Pulmonary artery endothelial cell (primary cell): ENCODE data around the gene TMEM51. TPM values are rescaled to one million over a fixed set of nuclear protein-coding genes. Genes with fewer than 3 reads are reported as not detected.
A peak's percentile ranks its signal among the peaks of the same experiment; 100 is the strongest.
"Not testable (repeated sequence)": the region's sequence is repeated elsewhere in the genome, so short reads cannot be mapped to it uniquely, and the experiment has no call there.

Source experiments
- DNase-seq: peaks from one replicate; pipeline ENCODE4 v3.0.0-alpha.2; 2011; ENCODE audit warnings: low read depth, low spot score
- total RNA-seq: library from RNA; depleted of rRNA; stranded (reverse); fragments of >200 nt; gene quantifications from 2 replicates; pipeline ENCODE4 v1.2.3, GENCODE V29; 2014

Gene TMEM51
- total RNA-seq, 1 donor from 2014 or later = 6.1 TPM

DNA sequence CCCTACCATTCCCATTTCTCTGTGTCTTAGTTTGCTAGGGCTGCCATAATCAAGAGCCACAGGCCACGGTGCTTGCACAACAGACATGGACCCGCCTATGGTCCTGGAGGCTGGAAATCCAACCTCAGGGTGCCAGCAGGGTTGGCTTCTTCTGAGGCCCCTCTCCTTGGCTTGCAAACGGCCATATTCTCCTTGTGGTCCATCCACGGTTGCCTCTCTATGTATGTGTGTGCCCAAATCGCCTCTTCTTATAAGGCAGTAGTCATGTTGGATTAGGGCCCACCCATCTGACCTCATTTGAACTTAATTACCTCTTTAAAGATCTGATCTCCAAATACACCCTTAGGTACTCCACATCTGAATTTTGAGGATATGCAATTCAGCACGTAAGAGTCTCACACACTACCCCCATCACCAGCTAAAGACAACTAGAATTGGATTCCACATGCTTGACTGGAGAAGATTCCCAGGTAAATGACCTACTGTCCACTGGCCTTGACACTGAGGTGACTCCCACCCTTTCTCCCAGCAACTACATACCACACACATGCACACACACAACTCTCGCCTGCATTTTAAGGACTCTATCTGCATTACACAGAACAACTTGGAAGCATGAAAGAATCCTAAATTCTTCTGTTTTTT is 28.3 kb upstream of the TMEM51 start:
- no peak for DNase-seq

DNA sequence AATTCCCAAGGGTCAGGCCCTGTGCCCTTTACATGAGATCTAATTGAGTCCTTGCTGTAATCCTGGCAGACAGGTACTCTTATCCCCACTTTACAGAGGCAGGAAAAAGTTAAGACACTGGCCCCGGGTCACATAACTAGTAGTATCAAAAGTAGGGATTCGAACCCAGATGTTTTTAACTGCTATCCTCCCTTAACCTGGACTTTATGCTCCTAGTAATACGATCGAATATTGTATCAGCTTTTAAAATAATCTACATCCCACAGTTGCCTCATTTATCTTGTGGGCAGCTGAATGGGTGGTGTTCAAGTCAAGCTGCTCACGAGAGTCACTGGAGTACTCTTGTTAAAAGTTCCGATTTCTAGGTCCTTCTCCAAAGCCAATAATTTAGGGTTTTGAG is 25.5 kb upstream of the TMEM51 start:
- DNase-seq = no peak

DNA sequence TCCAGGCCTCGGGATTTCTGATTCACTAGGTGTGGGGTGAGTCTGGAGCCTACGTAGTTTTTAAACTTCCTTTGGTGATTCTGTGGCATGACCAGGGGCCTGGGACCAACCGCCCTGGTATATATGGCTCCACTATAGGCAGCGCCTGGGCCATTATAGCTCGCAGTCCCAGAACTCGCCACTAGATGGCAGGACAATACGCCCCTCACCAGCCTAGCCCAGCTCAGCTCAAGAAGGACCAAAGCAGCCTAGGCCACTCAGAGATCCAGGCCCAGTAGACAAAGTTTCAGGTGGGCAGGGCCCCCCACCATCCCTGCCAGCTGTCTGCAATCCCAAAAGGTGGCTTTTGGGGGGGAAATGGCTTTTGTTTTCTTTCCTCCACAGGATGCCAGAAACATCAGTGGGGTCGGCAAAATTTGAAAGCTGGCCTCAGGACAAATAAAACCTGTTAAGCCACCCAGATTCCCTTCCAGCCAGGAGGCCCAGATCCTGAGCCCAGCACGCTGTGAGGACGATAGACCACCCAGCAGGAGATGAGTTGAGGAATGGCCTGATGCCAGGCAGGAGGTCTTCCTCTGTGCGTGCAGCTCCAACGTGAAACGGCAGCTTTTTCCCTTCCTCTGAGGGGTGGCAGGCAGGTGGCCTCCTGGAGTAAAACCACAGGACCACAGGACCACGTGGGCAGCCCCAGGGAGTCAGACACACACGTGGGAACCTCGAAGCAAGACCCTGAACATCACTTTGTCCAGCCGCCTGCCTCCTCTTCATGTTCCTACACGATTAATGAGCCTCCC is 24.8 kb upstream of the TMEM51 start:
- DNase-seq = peak; percentile 17

DNA sequence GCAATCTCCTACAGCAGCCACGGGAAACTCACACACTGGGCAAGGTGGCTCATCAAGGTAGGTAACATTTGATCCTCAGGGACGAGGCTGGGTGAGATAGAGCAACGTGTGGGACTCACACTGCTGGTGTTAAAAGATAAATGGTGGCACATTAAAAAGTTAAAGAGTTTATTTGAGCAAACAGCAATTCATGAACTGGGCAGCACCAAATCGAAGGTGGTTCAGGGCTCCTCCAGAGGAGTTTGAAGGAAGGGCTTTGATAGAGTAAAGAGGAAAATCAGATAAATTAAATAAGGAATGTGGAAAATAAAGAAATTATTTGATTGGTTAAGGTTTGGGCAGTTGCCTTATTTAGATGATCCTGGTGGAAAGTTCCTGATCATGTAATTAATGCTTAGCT is 23.6 kb upstream of the TMEM51 start:
- DNase-seq = no peak

DNA sequence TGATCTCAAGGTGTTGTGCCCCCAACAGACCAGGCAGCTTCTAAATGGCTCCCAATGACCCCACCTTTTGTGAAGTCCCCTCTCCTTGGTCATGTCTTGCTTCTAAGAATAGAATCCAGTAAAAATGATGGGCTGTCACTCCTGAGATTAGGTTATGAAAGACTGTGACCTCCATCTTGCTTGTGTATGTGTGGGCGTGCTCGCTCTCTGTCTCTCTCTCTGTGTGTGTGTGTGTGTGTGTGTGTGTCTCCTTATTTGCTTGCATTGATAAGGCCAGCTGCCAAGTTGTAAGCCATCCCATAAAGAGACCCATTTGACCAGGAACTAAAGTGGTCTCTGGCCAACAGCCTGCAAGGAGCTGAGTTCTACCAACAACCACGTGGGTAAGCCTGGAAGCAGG is 22.9 kb upstream of the TMEM51 start:
- DNase-seq = no peak

DNA sequence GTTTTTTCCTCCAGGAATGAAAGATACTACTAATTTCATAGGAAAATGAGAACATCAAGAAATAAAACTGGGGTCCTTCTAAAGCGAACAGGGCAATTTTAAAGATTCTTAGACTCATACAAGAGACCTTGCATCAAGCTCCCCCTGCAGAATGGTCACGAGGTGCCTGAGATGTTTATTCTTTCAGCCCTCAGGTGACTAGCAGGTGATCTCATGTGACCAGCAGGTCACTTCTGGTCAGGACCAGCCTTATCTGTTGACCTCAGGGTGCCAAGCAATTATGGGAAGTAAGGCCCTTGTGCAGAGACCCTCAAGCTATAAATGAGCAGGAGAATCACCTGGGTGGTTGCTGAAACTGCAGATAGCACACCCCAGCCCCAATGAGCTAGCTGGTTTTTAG is 20.6 kb upstream of the TMEM51 start:
- no peak for DNase-seq

DNA sequence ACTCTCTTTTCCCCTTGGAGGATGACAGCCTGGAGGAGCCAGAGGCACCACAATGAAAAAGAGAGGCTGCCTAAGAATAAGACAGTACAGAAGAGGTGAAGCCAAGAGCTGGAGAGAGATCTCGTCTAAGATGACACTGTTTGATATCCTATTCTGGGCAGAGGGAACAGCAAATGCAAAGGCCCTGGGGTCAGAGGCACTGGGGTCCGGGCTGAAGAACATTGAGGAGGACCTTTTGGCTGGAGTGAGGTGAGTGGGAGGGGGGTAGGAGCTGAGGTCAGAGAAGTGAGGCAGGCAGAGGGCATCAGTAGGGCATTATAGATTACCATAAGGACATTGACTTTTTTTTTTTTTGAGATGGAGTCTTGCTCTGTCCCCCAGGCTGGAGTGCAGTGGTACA is 19.3 kb upstream of the TMEM51 start:
- DNase-seq = no peak

DNA sequence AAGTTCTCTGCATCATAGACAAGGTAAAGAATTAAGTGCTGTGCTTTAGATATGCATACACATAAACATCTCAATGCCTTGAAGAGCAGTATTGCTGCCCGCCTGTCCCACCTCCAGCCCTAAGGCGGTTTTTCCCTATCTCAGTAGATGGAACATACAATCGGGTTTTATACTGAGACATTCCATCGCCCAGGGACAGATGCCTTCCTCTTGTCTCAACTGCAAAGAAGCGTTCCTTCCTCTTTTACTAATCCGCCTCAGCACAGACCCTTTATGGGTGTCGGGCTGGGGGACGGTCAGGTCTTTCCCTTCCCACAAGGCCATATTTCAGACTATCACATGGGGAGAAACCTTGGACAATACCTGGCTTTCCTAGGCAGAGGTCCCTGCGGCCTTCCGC is 17.9 kb upstream of the TMEM51 start:
- DNase-seq = not testable (repeated sequence)

DNA sequence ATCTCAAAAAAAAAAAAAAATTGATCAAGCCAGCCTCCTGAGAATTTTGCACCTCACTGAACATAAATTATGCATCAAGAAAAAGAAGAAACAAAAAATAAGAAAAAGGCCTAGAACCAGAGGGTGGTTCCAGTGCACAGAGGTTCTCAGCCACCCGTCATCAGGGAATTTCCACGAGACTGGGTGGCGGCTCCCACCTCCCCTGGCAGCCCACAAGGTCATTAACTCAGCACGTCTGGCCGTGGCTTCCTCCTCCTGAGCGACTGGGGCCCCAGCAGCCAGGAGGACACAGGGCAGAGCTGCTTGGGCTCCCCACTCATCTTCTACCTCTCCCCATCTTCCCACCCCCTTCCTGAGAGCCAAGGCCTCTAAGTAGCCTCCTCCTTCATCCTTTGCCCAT is 15.7 kb upstream of the TMEM51 start:
- no peak for DNase-seq

DNA sequence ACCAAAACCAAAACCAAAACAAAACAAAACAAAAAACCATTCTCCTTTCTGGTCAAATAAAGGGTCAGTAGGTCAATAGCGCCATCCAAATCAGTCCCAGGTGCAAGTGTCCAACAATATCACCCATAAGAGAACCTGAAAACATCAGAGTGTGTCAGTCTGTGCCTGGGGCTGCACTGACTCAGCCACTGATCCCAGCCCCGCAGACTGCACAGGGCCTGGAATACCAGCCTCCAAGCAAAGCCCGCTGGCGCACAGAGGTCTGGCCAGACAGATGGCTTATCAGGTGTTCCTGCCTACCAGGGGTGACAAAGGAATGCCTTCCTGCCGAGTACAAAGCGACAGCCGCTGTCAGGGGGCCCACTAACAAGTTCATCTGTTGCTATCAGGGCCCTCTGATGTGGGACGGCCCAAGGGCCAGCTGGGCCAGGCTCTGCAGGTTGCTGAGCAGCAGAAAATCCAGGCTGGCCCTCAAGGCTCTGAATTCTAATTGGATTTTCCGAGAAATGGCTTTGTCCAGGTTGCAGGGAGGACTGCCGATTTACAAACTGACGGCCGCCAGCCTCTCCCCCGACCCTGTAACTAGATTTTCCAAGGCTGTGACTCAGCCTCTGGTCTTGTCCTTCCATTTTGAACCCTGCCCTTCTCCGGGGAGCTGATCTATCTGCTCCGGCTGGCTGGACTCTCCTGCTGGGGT is 13.7 kb upstream of the TMEM51 start:
- DNase-seq = no peak

DNA sequence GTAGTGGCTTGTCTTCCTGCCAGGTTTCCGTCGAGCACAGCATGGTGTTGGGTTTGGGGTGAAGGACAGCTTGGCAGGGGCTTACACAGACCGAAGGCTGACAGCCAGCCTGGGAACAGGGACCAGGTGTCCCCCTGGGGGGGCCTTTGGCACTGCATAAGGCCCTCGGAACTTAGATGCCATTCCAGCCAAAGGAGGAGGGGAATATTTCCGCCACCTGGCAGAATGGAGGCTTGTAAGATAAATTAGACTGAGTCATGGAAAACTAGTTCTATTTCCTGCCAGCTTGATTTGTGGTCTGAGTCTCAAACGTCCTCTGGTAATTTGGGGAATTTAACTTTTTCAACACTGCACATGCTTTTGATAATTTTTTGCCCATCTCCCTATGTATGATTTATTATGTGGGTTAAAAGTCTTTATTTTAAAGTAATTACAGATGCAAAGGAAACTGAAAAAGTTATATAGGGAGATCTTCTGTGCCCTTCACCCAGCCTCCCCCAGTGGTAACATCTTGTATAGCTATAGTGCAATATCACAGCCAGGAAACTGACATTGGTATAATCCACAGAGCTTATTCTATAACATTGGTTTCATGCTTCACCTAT is 11.5 kb upstream of the TMEM51 start:
- DNase-seq = peak; percentile 43

DNA sequence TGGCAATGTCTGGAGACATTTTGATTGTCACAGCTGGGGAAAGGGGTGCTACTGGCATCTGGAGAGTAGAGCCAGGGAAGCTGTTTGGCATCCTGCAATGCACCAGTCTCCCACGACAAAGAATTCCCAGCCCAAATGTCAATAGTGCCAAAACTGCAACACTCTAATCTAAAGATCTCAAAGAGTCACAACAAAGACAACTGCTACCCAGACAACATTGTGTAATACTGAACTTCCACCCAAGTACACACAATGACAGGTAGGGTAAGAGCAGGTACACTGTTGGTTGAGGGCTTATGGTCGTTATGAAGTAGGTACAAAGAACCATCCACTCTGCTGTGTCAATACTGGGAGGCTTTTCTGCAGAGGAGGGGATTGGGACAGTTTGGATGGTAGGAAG is 8.2 kb upstream of the TMEM51 start:
- DNase-seq = no peak

DNA sequence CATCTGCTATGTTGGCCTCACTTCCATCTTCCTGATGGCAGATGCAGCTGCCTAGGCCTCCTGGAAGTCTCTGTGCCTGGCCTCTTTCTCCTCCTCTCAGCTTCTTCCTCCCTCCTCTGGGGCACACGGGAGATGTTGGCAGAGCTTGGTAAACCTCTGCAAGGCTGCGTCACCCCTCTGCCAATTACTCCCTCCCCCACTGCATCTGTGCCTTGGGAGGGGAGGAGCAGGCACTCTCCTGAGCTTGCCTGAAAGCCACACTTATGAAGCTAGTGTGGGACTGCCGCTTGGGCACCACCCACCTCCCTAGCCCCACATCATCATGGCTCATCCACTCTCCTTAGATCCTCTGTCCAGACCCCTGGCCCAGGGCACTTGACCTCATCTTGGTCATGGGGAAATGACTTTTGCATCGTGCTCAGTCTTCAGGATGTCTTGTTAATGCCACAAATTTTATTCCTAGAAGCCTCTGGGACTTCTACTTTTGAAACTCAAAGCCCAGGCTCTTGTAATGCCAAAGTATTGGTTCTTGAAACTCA is 7.3 kb upstream of the TMEM51 start:
- no peak for DNase-seq

DNA sequence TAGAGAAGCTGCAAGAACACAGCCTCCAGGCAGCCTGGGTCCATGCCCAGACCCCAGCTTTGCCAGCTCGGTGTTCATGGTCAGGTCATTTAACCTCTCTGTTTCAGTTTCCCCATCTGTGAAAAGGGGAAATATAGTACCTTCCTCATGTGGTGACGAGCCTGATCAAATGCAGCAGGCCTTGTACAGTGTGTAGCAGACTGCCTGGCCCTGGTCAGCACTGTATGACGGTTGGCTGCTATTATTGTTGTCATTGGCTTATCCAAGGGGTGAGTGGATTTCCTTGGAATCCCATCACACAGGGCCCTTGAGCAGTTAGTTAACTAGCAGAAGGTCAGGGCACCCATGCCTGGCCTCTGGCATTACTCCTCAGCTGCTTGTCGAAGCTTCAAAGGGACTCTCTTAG is 6.6 kb upstream of the TMEM51 start:
- DNase-seq = no peak

DNA sequence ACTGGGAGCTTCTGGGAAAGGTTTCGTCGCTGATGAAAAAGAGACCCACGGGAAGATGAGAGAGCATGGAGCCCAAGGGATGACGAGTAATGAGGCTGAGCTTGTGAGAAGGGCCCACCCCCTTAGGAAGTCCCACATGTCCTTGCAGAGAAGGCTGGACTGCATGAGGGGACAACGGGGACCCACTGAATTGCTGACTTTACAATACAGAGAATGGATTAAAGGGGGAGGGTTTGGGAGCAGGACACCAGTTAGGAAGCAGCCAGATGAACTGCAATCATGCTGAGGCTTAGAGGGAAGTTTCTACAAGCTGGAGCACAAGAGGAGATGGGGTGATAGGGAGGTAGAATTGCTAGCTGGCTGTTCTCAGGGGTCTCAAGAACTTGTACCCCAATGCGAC is 5.5 kb upstream of the TMEM51 start:
- no peak for DNase-seq

DNA sequence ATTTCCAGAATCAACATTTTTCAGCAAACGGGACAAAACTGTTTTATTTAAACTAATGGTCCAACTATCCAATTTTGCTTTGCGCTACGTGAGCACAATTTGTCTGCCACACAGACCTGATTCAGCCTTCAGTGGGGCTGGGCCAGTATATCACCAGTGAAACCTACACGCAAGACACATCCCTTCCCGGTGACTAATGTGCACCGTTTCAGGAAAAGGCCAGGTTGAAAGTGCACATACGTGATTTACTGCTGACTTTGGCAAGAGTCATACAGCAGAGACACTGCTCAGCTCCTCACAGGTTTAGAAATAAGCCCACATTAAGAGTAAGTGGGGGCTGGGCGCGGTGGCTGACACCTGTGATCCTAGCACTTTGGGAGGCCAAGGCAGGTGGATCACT is 5.1 kb upstream of the TMEM51 start:
- no peak for DNase-seq

DNA sequence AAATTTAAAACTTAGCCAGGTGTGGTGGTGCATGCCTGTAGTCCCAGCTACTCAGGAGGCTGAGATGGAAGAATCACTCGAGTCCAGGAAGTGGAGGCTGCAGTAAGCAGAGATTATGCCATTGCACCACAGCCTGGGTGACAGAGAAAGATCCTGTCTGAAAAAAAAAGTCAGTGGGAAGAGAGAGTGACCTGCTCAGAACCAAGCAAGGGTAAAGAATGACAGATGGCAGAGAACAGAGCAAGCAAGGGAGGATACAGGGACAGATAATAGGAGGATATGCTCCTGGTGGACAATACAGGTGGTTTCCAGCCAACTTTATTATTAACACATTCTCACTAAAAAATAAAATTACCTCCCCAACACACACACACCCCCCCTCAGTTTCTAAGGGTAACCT is 4.6 kb upstream of the TMEM51 start:
- DNase-seq = no peak

DNA sequence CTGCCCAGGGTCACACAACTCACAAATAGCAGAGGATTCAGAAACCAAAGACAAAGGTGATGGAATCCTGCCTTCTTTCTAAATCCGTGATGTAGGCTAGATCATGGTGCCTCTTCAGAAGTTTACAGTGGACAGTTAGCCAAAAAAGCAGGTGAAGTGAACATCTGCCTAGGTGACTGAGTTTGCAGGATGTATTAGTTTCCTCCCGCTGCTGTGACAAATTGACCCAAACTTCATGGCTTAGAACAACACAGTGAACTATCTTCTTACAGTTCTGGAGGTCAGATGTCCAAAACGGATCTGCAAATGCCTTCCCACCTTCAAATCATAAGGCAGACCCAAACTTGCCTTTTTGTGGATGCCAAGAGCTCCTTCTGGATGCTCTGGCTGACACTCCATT is 3.2 kb upstream of the TMEM51 start:
- no peak for DNase-seq

DNA sequence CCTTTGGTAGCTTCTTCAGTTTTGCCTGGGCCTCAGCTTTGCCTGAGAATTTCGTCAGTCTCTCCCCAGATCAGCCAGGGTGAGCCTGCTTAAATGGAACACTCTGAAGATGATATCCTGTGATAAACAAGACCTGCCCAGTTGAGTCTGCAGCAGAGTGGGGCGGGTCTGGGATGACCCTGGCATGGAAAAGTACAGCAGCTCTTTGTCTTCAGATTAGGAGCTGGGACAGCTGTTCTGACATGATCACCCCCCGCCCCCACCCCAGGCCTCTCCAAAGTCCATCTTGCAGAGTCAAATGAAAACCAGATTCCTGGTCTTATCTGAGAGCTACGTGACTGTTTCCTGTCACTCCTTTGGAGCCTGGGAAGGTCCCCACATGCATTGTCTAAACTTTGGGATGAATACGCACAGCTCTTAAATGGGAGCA is 2.2 kb upstream of the TMEM51 start:
- no peak for DNase-seq

DNA sequence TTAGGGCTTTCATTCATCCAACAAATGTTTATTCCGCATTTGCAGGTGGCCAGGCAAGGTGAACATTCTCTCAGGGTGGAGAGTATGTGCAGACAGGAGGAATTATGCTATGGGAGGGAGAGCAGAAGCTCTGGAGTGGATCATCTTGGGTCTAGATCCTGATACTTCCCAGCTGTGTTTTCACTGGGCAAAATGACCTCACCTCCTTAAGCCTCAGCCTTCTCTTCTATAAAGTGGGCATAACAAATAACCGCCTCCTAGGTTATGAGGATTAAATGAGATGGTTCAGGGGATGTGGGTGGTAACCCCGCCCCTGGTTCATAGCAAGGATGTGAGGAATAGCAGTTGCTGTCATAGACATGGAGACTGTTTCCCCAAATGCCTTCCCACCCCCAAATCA is 1.7 kb upstream of the TMEM51 start:
- no peak for DNase-seq

DNA sequence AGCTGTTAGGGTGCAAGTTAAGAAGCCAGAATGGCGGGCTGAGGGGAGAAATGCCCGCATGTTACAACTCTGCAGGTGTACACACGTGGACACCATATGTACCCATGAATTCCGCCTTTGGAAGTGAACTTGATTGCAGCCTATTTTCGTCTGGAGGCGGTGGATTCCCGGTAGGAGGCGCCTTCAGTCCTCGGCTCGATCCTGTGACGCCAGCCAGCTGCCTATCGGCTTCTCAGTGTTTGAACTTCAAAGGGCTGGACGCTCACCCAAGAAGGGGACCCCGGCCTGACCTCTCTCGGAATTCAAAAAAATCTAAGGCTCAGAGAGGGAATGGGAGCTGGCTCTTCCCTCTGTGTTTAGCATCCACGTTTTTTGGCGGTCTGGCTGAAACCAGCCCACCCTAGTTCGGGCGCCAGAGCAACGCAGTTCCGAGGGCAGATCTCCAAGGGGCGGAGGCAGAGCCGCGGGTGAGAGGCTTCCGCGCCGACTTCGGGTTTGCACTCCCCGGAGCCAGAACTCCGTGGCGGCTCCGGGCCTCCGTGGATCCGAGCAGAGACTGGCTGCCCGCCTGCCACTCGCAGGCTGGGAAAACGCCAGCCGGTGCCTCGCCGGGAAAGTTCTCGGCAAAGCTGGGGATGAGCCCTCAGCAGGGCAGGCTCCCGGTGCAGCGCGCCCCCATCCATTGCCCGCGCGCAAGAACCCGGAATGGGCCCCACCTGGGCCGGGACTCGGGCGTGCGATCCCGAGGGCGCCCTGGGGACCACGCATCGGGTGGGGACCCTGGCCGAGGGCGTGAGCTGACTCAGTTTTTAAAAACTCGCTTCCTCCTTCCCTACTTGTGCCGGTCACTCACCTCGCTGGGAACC is 996 bp upstream of the TMEM51 start:
- peak; percentile 60 for DNase-seq
